HG03139 (cell line): ENCODE data around the gene HS1BP3.

Experiments
- ATAC-seq: cut with Tn5 transposase; IDR thresholded peaks from one replicate; pipeline ENCODE4 v1.9.1; 2021; ENCODE audit not compliant: unreplicated experiment

HS1BP3 gene

GRCh38 chr2:20631617-20632307 lies 19.1 kb downstream of the HS1BP3 start:
- ATAC-seq = no peak

- ATAC-seq = no peak
Observed at GRCh38 chr2:20630967-20631366, 19.9 kb downstream of the HS1BP3 start.

- ATAC-seq = no peak
Observed at GRCh38 chr2:20629581-20630171, 21.2 kb downstream of the HS1BP3 start.

- ATAC-seq = no peak
Observed at GRCh38 chr2:20629181-20629580, 21.7 kb downstream of the HS1BP3 start.

GRCh38 chr2:20627712-20628380 lies 23.1 kb downstream of the HS1BP3 start:
- no peak for ATAC-seq

GRCh38 chr2:20626698-20627513 lies 24.0 kb downstream of the HS1BP3 start:
- no peak for ATAC-seq

GRCh38 chr2:20626392-20626697 lies 24.6 kb downstream of the HS1BP3 start:
- no peak for ATAC-seq

GRCh38 chr2:20625491-20626391 lies 25.2 kb downstream of the HS1BP3 start:
- ATAC-seq = no peak

- no peak for ATAC-seq
Observed at GRCh38 chr2:20624884-20625485, 25.9 kb downstream of the HS1BP3 start.

- ATAC-seq = no peak
Observed at GRCh38 chr2:20624156-20624883, 26.6 kb downstream of the HS1BP3 start.

- no peak for ATAC-seq
Observed at GRCh38 chr2:20623741-20624155, 27.1 kb downstream of the HS1BP3 start.

GRCh38 chr2:20623241-20623640 lies 27.7 kb downstream of the HS1BP3 start:
- no peak for ATAC-seq

- no peak for ATAC-seq
Observed at GRCh38 chr2:20622731-20623130, 28.2 kb downstream of the HS1BP3 start.

- no peak for ATAC-seq
Observed at GRCh38 chr2:20622296-20622686, 28.6 kb downstream of the HS1BP3 start.

- no peak for ATAC-seq
Observed at GRCh38 chr2:20621366-20622295, 29.3 kb downstream of the HS1BP3 start.

- no peak for ATAC-seq
Observed at GRCh38 chr2:20620696-20621365, 30.1 kb downstream of the HS1BP3 start.

- no peak for ATAC-seq
Observed at GRCh38 chr2:20620271-20620681, 30.6 kb downstream of the HS1BP3 start.

- ATAC-seq = no peak
Observed at GRCh38 chr2:20619624-20620024, 31.3 kb downstream of the HS1BP3 start.
